ENCODE measurements around the gene GNRHR.

DNA sequence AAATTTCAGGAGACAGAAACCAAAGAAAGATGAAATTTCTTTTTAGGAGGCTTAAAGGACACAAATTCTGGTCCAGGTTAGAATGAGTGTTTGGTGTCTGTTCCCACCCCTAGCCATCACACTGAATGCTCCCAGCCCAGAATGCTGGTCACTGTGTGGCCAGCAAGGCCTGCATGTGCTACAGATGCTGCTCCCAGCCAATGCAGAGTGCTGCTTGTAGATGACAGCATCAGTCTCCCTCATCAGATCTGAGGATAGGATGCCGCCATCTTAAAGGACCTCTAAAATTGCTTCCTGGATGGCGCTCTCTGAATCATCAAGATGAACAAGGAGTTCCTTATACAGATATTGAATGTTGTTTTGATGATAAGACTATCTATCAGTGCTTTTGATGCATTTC lies 35.3 kb downstream of the GNRHR start:
- TF ChIP-seq, protein P1, sequence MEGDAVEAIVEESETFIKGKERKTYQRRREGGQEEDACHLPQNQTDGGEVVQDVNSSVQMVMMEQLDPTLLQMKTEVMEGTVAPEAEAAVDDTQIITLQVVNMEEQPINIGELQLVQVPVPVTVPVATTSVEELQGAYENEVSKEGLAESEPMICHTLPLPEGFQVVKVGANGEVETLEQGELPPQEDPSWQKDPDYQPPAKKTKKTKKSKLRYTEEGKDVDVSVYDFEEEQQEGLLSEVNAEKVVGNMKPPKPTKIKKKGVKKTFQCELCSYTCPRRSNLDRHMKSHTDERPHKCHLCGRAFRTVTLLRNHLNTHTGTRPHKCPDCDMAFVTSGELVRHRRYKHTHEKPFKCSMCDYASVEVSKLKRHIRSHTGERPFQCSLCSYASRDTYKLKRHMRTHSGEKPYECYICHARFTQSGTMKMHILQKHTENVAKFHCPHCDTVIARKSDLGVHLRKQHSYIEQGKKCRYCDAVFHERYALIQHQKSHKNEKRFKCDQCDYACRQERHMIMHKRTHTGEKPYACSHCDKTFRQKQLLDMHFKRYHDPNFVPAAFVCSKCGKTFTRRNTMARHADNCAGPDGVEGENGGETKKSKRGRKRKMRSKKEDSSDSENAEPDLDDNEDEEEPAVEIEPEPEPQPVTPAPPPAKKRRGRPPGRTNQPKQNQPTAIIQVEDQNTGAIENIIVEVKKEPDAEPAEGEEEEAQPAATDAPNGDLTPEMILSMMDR (IDR thresholded peaks at IDR 0.05; ENCODE audit: low read length): no peak
- no peak for TF ChIP-seq EZH2 (optimal IDR thresholded peaks at IDR 0.05; ENCODE audit: low read depth, low read length)
